ENCODE results near the gene UGT3A1. TPM values are rescaled to one million over a fixed set of nuclear protein-coding genes. Genes with fewer than 3 reads are reported as not detected.
"Not testable (repeated sequence)": the region's sequence is repeated elsewhere in the genome, so short reads cannot be mapped to it uniquely, and the experiment has no call there.

Gene UGT3A1
- total RNA-seq, 4 donors from 2014 or later, result not detected

- DNase-seq (ENCODE audit: low spot score) (no peak), ATAC-seq (ENCODE audit: low FRiP score) (no peak)
- no peak for TF ChIP-seq CTCF (IDR thresholded peaks at IDR 0.05)
Observed at GRCh38 chr5:36028816-36029465, 37.8 kb upstream of the UGT3A1 start.

GRCh38 chr5:36027711-36028110 is 36.5 kb upstream of the UGT3A1 start:
- ATAC-seq (ENCODE audit: low FRiP score), result no peak
- no peak for DNase-seq (ENCODE audit: low spot score)
- no peak for TF ChIP-seq CTCF (IDR thresholded peaks at IDR 0.05)

GRCh38 chr5:36026706-36027465 is 35.7 kb upstream of the UGT3A1 start:
- no peak for DNase-seq (ENCODE audit: low spot score)
- TF ChIP-seq CTCF (IDR thresholded peaks at IDR 0.05), result no peak
- no peak for ATAC-seq (ENCODE audit: low FRiP score)

GRCh38 chr5:36022246-36022645 is 31.1 kb upstream of the UGT3A1 start:
- ATAC-seq (ENCODE audit: low FRiP score); DNase-seq (ENCODE audit: low spot score): not testable (repeated sequence)

GRCh38 chr5:36019584-36019983 is 28.4 kb upstream of the UGT3A1 start:
- DNase-seq (ENCODE audit: low spot score); ATAC-seq (ENCODE audit: low FRiP score): not testable (repeated sequence)

- ATAC-seq (ENCODE audit: low FRiP score) (no peak), DNase-seq (ENCODE audit: low spot score) (no peak)
- no peak for TF ChIP-seq CTCF (IDR thresholded peaks at IDR 0.05)
Observed at GRCh38 chr5:36017622-36018021, 26.4 kb upstream of the UGT3A1 start.

- DNase-seq (ENCODE audit: low spot score) (no peak), ATAC-seq (ENCODE audit: low FRiP score) (no peak)
- TF ChIP-seq CTCF (IDR thresholded peaks at IDR 0.05), result no peak
Observed at GRCh38 chr5:36017004-36017403, 25.8 kb upstream of the UGT3A1 start.

- no peak for TF ChIP-seq CTCF (IDR thresholded peaks at IDR 0.05)
- DNase-seq (ENCODE audit: low spot score) (no peak), ATAC-seq (ENCODE audit: low FRiP score) (no peak)
Observed at GRCh38 chr5:36013182-36013581, 22.0 kb upstream of the UGT3A1 start.

Data from omental fat pad (tissue), 4 donors.